DOHH2 (cell line): Measurements from ENCODE around the gene SCRN2.

ENCODE experiments used
- CTCF ChIP-seq: fragments of 200-600 bp; sonication (generic); IDR thresholded peaks from one replicate; pipeline ENCODE4 v1.5.1; 2014; ENCODE audit warnings: antibody characterized with exemption, mild to moderate bottlenecking, low read depth, low read length; ENCODE audit not compliant: poor library complexity, severe bottlenecking
- EZH2phosphoT487 ChIP-seq: fragments of 200-600 bp; sonication (generic); IDR thresholded peaks from 2 replicates; pipeline ENCODE4 v1.6.1; 2017; ENCODE audit warnings: borderline replicate concordance, mild to moderate bottlenecking, antibody characterized with exemption, low read length, moderate library complexity, mixed read lengths

- TF ChIP-seq CTCF (peak; percentile 70), EZH2phosphoT487 (no peak)
These were observed 19.4 kb downstream of the SCRN2 start, which contains the start of gene OSBPL7 for GRCh38 chr17:47821424-47822391.
